Superior temporal gyrus (tissue), 1 donor: ENCODE measurements around the gene TMSB10.
"Not testable (repeated sequence)": the region's sequence is repeated elsewhere in the genome, so short reads cannot be mapped to it uniquely, and the experiment has no call there.

ENCODE experiments used
- DNase-seq: peaks from one replicate; pipeline ENCODE4 v3.0.0-alpha.2; 2016; ENCODE audit errors: extremely low spot score

The TMSB10 gene

GRCh38 chr2:84904151-84904550 is 1.3 kb upstream of the TMSB10 start:
- no peak for DNase-seq

- DNase-seq = no peak
Measured at GRCh38 chr2:84904717-84905174, 710 bp upstream of the TMSB10 start.

- no peak for DNase-seq
Measured at GRCh38 chr2:84906108-84906899, 848 bp downstream of the TMSB10 start.

DNA sequence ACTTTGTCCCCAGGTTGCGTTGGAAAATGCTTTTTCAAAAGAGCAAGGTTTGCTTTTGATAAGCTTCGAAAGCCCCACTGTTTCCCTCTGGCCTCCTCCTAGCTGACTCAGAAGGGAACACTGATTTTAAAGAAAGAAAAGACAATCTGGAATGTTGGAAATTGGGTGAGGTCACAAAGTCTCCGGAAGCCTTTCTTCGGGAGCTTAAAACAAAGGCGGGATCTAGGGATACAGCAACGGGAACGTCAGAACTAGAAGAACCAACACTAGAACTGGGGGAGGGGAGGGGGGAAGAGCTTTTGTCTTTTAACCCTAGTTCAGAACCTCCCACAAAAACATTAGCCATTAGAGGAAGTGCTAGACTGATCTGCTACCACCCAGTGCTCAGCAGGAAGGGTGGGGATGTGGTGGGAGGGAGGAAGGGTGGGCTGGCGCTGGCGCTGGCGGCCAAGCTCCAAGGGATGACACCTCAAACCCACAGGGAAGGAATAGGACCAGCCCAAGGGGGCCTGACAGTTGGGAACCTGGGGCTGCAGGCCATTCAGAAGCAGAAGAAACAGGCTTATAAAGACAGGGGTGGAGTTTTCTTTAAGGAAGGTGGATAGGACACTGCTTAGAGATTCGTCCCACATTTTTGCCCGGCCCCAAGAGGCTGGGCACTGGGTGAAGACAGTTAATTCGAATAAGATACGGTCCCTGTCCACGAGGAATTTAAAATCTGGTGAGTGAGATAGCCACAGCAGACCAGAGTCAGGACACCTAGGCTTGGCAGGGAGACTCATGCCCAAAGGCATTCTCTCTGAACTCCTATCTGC is 1.7 kb downstream of the TMSB10 start:
- DNase-seq = peak; percentile 26

- DNase-seq = no peak
Measured at GRCh38 chr2:84908948-84909713, 3.7 kb downstream of the TMSB10 start.

DNA sequence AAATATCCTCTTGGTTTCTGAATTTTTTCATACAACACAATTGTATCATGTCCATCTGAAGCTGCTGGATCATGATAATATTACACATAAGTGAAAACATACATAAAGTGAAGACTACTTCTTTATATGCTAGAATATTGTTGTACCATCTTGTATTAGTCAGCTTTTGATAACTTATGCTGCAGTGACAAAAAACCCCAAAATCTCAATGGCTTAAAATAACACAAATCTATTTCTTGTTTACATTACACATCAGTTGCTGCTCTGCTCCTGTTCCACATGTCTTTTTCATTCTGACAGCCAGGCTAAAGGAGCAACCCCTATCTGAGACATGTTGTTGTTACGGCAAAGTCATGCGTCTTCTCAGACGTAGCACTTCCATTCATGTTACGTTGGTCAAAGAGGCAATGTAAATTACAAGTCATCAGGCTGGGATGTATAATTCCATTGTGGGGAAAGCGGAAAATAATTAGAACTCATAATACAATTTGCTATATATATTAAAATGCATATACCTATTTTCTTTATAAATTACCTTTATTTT is 5.8 kb downstream of the TMSB10 start:
- DNase-seq = no peak

DNA sequence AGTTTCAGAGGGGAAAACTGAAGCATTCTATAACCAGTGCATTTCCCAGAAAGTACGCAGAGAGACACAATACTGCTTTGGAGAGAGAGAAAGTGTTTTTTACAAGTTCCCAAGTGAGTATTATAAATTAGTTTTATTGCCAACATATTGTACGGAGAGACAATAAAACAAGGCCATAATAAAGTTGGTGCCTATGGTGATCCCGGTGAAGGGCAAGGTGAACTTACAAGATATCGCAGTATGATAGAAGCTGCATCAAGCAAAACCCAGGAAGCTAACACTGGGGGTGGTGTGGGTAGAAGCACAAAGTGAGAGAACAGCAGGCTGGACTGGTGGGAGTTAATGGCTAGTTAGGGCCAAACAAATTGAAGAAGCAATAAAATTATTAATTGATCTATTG is 7.5 kb downstream of the TMSB10 start:
- DNase-seq = no peak

DNA sequence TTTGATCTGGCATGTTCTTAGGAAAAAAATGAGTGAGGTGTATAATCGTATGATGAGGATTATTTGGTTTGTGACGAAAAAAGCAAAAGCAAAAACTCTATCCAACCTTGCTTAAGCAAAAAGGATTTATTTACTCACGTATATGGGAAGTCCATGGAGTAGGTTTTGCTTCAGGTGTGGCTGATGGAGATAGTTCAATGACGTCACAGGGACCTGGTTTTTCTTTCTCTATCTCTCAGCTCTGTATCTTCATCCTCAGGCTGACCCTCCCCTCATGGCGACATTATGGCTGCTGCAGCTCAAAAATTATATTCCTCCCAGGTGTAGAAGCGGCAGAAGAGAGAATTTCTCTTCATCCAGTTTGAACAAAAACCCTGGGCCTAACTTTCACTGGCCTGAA is 8.9 kb downstream of the TMSB10 start:
- DNase-seq = no peak

DNA sequence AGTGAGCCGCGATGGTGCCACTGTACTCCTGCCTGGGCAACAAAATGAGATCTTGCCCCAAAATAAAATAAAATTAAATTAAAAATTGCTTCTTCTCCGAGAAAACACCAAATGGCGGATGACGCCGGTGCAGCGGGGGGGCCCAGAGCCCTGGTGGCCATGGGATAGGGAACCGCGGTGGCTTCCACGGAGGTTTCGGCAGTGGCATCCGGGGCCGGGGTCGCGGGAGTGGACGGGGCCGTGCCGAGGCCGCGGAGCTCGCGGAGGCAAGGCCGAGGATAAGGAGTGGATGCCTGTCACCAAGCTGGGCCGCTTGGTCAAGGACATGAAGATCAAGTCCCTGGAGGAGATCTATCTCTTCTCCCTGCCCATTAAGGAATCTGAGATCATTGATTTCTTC is 10.2 kb downstream of the TMSB10 start:
- DNase-seq = not testable (repeated sequence)

DNA sequence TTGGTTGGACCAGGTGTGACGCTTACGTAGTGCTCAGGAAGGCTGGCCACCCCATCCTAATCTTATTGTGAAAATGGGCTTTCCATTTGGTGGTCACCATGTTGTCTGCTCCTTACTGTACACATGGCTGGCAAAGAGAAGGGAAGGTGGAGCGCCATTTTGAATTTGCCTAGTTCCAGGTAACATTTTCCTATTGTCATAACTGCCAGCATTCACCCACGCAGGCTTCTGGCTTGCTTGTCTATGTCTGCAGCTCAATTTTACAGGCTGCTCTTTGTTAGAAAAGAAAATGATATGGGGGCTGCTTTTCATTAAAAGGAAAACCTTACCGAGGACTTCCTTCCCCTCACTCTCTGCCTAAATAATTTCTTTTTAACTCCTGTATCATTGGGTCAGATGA is 12.4 kb downstream of the TMSB10 start:
- not testable (repeated sequence) for DNase-seq

DNA sequence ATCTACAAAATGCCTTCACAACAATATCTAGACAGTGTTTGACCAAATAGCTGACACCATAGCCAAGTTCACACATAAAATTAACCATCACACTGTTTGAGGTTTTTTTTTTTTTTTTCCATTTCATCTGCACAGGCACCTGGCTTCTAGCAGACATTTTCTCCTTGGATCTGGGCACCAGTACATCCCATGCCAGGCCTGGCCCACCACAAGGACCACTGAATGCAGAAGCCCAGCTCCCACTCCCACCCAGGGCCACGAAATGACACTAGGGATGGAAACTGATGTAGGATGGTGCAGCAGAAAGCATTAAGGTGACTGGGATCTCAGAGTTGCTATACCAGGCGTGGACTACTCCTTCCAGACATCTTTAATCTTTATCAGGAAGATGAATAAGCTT is 13.0 kb downstream of the TMSB10 start:
- DNase-seq = no peak

- peak; percentile 79 for DNase-seq
Measured at GRCh38 chr2:84919885-84920580, 14.6 kb downstream of the TMSB10 start.

GRCh38 chr2:84923009-84923408 is 17.6 kb downstream of the TMSB10 start:
- no peak for DNase-seq

GRCh38 chr2:84924173-84925106 is 19.0 kb downstream of the TMSB10 start:
- peak; percentile 28 for DNase-seq

DNA sequence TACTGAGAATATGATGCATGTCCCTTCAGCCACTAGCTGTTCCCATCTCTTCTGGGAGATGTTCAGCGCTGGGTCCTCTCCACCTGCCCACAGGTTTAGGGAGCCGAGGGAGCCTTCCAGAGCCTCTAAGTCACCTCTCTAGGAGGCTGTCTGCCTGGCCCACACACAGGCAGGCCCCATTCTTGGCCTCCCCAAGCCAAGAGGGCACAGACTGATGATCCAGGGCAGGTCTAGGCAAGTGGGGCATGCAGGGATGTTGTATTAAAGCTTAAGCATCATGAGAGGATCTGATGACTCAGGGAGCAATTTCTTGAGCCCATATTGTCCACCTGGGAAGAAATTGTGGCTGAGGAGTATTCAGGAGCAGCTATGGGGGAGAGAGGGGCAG is 19.9 kb downstream of the TMSB10 start:
- no peak for DNase-seq

DNA sequence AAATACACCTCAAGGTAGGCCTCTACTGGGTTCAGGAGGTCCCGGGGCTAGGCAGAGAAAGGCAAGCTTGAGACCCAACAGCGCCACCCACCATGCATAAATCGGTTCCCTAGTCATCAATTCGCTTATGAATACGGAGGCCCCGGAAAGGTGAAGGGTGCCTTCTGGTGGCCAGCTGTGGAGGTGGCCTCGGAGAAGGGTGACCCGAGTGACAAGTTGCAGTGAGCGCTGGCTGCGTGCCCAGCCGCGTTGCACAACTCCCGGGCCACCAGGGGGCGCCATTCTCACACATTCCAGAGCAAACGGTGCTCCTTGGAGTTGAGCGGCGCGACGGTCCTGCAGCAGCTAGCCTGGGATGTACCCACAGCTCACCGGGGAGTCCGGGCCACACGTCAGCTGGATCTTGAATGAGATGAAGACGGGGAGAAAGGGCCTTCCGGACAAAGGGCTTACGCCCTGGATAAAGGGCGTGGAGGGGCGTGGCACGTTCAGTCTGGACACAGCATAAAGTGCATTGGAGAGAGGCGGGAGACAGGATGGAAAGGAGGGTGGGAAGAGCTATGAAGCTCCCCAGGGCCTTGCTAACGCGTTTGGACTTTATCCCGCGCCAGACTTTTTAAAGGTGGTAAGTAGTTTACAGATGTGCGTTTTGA is 20.4 kb downstream of the TMSB10 start:
- peak; percentile 93 for DNase-seq

GRCh38 chr2:84927275-84927627 is 21.8 kb downstream of the TMSB10 start:
- DNase-seq = no peak

- DNase-seq = no peak
Measured at GRCh38 chr2:84931384-84931821, 25.9 kb downstream of the TMSB10 start.

- DNase-seq = no peak
Measured at GRCh38 chr2:84938194-84938879, 32.9 kb downstream of the TMSB10 start.
